Body of pancreas (tissue), 4 donors: ENCODE data around the gene ZNF862.

Source experiments
- POLR2A ChIP-seq, 3 donors: fragments of 450-650 bp; IDR thresholded peaks; one replicate each; pipeline ENCODE4 v1.6.1; 2016; ENCODE audit warnings: antibody characterized with exemption in 3 of 3, mild to moderate bottlenecking in 2 of 3
- TF ChIP-seq, protein P1 (sequence below), 7 experiments: fragments of 450-650 bp in 4 of 7; fragments of 200-600 bp in 3 of 7; sonication (generic) in 3 of 7; IDR thresholded peaks; one replicate each; pipeline ENCODE4 v1.5.1; 2016 to 2019; ENCODE audit warnings: antibody characterized with exemption in 7 of 7

DNA sequence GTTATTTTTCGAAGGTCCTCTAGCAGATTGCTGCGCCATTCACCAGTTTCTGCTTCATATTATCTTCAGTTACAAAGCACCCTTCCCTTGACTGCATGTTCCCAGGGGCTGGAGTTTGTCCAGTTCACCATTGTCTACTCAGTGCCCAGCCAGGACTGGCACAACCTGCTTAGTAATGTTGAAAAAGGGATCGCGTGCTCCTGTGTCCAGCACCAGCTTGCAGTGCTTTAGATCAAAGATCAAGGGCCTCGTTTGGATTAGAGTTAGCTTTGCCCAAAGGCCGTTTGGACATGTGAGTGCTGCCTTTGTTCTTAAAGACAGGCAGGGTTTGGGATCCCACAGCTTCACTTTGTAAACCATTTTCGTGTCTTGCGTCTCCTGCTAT lies 36.5 kb downstream of the ZNF862 start:
- TF ChIP-seq, protein P1, sequence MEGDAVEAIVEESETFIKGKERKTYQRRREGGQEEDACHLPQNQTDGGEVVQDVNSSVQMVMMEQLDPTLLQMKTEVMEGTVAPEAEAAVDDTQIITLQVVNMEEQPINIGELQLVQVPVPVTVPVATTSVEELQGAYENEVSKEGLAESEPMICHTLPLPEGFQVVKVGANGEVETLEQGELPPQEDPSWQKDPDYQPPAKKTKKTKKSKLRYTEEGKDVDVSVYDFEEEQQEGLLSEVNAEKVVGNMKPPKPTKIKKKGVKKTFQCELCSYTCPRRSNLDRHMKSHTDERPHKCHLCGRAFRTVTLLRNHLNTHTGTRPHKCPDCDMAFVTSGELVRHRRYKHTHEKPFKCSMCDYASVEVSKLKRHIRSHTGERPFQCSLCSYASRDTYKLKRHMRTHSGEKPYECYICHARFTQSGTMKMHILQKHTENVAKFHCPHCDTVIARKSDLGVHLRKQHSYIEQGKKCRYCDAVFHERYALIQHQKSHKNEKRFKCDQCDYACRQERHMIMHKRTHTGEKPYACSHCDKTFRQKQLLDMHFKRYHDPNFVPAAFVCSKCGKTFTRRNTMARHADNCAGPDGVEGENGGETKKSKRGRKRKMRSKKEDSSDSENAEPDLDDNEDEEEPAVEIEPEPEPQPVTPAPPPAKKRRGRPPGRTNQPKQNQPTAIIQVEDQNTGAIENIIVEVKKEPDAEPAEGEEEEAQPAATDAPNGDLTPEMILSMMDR (IDR thresholded peaks at IDR 0.05) = no peak
- TF ChIP-seq POLR2A (IDR thresholded peaks at IDR 0.05) = no peak
